ENCODE data around the gene DLGAP1. TPM values are rescaled to one million over a fixed set of nuclear protein-coding genes. Genes with fewer than 3 reads are reported as not detected.
"Not testable (repeated sequence)": the region's sequence is repeated elsewhere in the genome, so short reads cannot be mapped to it uniquely, and the experiment has no call there.

DLGAP1 gene
- total RNA-seq, 1 donor from 2014 or later, result 57.1 TPM

DNA sequence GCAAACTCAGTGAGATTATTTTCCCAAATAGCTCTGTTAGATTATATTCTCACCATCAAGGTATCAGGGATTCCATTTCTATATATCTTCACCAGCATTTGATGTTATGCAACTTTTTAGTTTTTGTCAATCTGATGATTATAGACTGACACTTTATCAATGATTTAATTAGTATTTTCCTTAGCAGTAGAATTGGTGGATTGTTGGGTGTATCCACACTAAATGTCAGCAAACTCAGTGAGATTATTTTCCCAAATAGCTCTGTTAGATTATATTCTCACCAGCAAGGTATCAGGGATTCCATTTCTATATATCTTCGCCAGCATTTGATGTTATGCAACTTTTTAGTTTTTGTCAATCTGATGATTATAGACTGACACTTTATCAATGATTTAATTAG is 432.4 kb downstream of the DLGAP1 start:
- FAIRE-seq; DNase-seq (ENCODE audit: low spot score in 2 of 2): not testable (repeated sequence)

GRCh38 chr18:4020026-4020425 is 435.1 kb downstream of the DLGAP1 start:
- no peak for FAIRE-seq
- DNase-seq (ENCODE audit: low spot score in 2 of 2), result no peak

GRCh38 chr18:4017480-4017879 is 437.6 kb downstream of the DLGAP1 start:
- DNase-seq (ENCODE audit: low spot score in 2 of 2) (no peak), FAIRE-seq (no peak)

- DNase-seq (ENCODE audit: low spot score in 2 of 2) (no peak), FAIRE-seq (no peak)
Observed at GRCh38 chr18:4016391-4017049, 438.6 kb downstream of the DLGAP1 start.

- FAIRE-seq, result no peak
- no peak for DNase-seq (ENCODE audit: low spot score in 2 of 2)
Observed at GRCh38 chr18:4007846-4008245, 447.3 kb downstream of the DLGAP1 start.

- FAIRE-seq (no peak), DNase-seq (ENCODE audit: low spot score in 2 of 2) (no peak)
Observed at GRCh38 chr18:4004183-4004829, 450.8 kb downstream of the DLGAP1 start.

DNA sequence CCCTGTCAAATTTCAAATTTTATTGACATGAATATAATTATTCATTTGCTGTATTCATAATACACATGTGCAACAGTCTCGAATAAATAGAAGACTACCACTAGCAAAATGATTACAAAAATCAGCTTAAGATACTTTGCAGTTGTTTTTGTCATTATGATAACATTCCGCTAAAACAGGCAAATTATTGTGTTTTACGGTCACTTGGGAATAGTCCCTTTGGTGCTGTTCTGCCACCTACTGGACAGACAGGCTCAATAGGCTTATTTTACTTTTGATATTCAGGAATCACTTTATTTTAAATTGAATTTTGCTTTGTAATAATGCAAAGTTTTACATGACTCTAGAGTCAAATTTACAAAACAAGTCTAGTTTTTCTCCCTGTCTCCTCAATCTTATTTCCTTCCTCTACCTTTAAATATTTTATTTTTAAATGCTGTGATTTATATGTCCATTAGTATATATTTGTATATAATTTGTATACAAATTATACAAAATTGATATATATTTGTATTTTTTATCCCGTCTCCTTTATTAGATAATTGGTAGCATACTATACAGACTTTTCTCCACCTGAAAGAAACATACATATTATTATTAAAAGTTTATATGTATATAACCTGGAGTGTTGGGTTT is 456.3 kb downstream of the DLGAP1 start:
- no peak for DNase-seq (ENCODE audit: low spot score in 2 of 2)
- FAIRE-seq, result peak; percentile 45

DNA sequence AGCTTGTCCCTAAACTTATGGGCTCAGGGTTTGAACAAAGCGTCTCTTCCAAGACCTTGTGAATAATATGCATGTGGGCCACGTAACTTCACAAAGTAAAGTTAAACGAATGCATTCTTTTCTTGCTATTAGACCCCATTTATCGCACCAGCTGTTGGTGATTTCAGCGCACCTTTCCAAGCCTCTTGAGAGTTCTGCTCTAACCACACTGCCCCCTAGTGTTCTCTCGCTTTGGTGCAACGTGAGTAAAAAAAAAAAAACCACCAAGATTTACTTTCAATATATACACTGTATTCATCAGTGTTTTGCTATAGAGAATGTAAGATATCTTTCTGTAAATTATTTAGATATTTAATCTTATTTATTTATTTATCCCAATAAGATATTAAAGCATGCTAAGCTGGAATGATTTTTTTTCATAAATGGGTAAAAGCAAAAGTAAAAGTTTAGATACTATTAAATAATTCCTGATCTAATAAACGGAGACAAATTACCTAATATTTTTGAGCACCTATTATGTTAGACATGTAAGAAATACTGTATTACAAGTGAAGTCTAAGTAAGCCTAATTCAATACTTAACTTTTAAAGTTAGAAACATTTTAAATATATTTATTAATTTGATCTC is 459.5 kb downstream of the DLGAP1 start:
- DNase-seq (ENCODE audit: low spot score in 2 of 2) (no peak), FAIRE-seq (peak; percentile 89)

DNA sequence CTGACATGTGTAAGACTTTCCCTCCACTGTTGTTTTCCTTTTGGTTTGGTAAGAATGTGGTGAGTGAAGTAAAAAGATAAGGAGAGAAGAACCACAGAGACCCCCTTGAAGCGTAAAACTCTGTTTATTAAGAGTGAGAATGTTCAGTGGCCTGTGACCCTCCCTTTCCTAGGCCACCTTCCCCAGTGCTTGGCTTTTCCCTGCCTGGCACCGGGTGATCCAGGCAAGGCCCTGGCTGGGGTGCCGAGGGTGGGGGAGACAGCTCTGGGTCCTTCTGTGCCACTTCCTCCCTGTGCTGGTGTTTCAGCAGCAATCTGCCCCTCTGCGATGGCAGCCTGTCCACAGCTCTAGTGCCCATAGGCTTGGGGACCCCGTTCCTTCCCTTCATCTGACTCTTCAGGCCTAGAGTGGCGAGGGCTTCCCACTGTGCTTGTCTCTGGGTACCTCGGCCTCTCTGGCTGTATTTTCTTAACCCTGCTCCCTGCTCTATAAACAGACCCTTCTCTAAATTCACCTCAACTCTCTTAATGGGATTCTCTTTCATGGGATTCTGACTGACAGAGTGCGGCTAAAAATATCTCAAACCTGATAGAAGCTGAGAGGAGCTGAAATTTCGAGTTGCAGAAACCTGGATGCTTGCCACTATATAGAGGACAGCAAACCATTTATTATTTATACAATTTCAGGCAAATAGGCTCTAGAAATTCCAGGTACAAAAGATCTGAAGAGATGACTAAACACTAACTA is 461.0 kb downstream of the DLGAP1 start:
- FAIRE-seq (no peak), DNase-seq (ENCODE audit: low spot score in 2 of 2) (no peak)

DNA sequence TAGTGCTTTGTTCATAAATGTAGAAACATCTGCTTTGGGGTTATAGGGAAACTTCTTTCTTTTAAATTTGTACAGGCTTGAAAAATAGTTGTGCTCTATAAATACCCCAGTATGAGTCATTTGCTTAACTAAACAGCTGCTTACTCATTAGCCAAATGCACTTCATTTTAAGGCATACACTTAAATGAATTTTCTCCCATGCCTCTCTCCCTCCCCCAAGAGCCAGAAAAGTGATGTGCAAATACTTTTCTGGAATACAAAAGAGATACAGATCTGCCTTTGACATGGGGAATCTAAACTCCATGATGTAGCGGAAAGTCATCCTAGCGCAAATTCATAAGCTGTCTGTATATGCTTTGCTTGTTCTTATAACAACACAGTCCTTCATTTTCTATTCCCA is 469.4 kb downstream of the DLGAP1 start:
- no peak for FAIRE-seq
- DNase-seq (ENCODE audit: low spot score in 2 of 2), result no peak

- DNase-seq (ENCODE audit: low spot score in 2 of 2), result no peak
Observed at GRCh38 chr18:3985020-3985419, 470.1 kb downstream of the DLGAP1 start.

DNA sequence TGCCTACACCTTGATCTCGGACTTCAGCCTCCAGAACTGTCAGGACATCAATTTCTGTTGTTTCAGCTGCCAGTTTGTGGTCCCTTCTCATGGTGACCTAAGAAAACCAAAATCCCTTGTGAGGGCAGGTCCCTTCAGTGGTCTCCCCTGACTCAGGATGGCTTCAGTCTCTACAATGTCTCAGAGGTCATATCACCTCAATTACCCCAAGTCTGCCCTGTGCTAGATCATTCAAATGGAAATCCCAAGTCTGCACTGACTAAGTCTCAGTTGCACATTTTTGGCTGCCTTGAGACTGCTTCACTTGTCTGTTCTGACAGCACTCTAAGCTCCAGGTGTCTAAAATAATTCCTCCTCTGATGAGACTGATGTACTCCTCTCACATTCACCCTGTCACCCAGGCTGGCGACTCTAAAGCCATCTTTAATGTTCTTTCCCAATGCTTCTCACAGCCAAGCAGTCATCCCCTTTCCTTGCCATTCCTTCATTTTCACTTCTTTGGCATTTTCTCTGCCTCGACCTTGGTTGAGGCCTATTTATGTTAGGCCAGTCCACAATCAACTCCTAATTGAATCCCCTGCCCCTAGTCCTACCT is 470.8 kb downstream of the DLGAP1 start:
- DNase-seq (ENCODE audit: low spot score in 2 of 2) (no peak), FAIRE-seq (no peak)

More at GRCh38 chr18:3985020-3985419, 470.1 kb downstream of the DLGAP1 start:
- FAIRE-seq, result no peak

- DNase-seq (ENCODE audit: low spot score in 2 of 2), result no peak
- no peak for FAIRE-seq
Observed at GRCh38 chr18:3983351-3983969, 471.6 kb downstream of the DLGAP1 start.

DNA sequence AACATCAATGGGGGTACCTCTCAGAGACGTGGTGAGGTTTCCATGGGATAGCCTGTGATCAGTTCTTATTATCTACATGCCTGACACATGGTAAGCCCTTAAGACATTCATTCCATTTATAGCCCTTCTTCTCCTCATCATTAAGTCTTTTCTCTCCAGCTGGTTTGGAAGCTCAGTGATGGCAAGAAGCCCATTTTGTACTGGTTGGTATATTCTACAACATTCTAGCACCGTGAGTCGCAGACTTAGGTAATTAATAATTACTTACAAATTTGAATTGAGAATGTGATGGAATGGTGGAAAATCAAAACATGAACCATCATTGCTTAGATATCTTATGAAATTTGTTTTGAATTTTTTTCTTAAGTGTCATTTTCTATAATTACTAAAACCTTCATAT is 472.6 kb downstream of the DLGAP1 start:
- FAIRE-seq (no peak), DNase-seq (ENCODE audit: low spot score in 2 of 2) (no peak)

GRCh38 chr18:3979024-3979423 is 476.1 kb downstream of the DLGAP1 start:
- DNase-seq (ENCODE audit: low spot score in 2 of 2) (no peak), FAIRE-seq (no peak)

DNA sequence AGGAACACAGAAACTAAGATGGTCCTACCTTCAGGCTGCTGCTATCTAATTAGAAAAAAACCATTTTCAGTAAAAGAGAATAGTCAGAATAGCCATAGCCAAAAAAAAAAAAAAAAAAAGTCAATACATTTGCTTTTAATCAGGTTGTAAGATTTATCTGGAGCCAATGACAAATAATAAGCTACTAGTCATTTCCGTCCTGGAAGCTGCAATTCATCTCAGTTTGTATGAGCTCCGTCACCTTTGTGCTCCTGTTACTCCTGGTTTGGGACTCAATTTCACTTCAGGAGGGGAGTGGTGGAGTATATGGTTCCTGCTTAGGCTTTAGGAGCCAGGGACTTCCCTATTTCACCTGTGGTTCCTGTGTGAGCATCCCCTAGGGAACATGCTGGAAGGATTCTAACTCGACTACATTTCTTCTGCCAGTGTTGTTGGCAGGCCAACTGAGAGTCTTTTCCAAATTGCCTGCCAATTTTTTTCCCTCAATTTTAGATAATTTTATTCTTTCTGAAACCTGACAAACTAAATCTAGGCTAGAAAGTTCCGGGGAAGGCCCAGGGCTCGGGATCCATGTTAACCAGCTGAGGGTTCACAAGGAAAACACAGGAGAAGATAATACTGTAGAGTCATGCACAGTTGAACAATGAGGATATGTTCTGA is 481.8 kb downstream of the DLGAP1 start:
- FAIRE-seq (no peak), DNase-seq (ENCODE audit: low spot score in 2 of 2) (no peak)

GRCh38 chr18:3972291-3972930 is 482.7 kb downstream of the DLGAP1 start:
- DNase-seq (ENCODE audit: low spot score in 2 of 2) (no peak), FAIRE-seq (no peak)

DNA sequence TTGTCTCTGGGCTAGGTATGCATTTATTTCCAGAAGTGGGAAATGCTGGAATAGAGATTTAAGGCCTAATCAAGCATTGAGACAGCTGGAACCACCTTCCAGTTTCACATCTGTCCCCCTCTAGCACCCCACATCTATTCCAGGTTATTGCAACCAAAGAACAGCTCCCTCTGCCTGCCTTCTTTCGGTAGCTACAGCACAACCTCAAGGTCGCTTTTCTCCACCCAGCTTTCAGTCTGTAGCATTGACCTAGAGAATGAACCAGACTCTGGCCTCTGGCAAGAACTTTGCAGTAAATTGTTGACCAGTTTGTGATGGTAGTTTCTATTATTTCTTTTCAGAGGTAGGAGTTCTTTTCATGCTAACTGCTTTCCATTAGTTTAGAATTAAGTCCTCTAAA is 484.2 kb downstream of the DLGAP1 start:
- FAIRE-seq (no peak), DNase-seq (ENCODE audit: low spot score in 2 of 2) (no peak)
